HFF-Myc (cell line): ENCODE measurements around the gene RNF151.

ENCODE experiments used
- DNase-seq: peaks from one replicate; pipeline ENCODE4 v3.0.0-alpha.2; 2011; ENCODE audit warnings: low read depth; ENCODE audit errors: extremely low read depth
- H3K4me3 ChIP-seq: replicated peaks from 2 replicates; pipeline ENCODE4 v1.5.1; 2011; ENCODE audit warnings: low read depth, mild to moderate bottlenecking, control low read depth, low read length
- TF ChIP-seq, protein P1 (sequence below): IDR thresholded peaks from 2 replicates; pipeline ENCODE4 v1.5.1; 2012; ENCODE audit warnings: mild to moderate bottlenecking, low read depth, low read length, control low read depth; ENCODE audit errors: missing control alignments

RNF151 gene

DNA sequence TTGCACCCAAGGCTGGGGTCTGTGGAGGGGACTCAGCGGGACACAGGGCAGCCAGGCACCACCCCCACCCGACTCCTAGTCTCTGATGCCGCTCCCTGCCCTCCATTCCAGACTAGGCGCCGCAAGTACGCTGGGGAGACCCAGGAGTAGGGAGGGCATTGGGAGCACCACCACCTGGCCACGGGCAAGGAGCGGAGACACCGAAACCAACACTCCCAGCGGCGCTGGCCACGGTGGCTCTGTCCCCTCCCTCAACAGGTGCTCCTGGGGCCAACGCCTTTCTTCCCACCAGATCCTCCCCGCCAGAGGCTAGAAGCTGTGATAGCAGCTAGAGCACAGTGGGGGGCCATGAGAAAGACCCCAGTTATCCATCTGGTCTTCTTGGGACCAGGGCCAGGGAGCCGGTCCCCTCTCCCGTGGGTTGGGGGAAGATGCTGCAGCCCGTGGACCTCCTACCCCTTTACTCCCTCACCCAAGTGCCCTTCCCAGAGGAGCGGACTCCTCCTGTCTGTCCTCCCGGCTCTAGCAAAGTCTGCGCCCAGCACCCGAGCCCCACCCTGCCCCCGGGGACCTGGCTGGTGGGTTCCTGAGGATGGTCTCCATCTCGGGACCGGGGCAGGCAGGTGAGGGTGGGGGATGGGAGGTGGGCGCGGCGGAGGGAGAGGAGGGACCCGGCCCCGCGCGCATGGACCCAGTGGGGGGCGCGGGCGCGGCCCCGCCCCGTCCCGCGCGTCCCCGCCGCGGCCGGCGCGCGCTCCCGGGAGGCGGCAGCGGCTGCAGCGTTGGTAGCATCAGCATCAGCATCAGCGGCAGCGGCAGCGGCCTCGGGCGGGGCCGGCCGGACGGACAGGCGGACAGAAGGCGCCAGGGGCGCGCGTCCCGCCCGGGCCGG is 22.8 kb downstream of the RNF151 start, which contains the start of gene SYNGR3:
Gene SYNGR3, plus strand, starts transcription at position 762 of the 892 bp plus-strand sequence. CDS start 133 bp downstream, outside the sequence.
- DNase-seq = no peak
- no peak within 1 kb of the TSS for H3K4me3 ChIP-seq
- TF ChIP-seq, protein P1, sequence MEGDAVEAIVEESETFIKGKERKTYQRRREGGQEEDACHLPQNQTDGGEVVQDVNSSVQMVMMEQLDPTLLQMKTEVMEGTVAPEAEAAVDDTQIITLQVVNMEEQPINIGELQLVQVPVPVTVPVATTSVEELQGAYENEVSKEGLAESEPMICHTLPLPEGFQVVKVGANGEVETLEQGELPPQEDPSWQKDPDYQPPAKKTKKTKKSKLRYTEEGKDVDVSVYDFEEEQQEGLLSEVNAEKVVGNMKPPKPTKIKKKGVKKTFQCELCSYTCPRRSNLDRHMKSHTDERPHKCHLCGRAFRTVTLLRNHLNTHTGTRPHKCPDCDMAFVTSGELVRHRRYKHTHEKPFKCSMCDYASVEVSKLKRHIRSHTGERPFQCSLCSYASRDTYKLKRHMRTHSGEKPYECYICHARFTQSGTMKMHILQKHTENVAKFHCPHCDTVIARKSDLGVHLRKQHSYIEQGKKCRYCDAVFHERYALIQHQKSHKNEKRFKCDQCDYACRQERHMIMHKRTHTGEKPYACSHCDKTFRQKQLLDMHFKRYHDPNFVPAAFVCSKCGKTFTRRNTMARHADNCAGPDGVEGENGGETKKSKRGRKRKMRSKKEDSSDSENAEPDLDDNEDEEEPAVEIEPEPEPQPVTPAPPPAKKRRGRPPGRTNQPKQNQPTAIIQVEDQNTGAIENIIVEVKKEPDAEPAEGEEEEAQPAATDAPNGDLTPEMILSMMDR = no peak

DNA sequence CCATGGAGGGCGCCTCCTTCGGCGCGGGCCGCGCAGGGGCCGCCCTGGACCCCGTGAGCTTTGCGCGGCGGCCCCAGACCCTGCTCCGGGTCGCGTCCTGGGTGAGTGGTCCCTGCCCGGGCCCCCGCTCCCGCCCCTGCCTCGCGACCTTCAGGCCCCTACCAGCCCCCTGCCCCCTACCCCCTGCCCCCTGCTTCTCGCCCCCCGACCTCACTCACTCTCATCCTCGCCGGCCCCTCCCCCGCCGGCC is 23.4 kb downstream of the RNF151 start:
- H3K4me3 ChIP-seq = no peak overlapping the region
- TF ChIP-seq, protein P1 = no peak
- no peak for DNase-seq

DNA sequence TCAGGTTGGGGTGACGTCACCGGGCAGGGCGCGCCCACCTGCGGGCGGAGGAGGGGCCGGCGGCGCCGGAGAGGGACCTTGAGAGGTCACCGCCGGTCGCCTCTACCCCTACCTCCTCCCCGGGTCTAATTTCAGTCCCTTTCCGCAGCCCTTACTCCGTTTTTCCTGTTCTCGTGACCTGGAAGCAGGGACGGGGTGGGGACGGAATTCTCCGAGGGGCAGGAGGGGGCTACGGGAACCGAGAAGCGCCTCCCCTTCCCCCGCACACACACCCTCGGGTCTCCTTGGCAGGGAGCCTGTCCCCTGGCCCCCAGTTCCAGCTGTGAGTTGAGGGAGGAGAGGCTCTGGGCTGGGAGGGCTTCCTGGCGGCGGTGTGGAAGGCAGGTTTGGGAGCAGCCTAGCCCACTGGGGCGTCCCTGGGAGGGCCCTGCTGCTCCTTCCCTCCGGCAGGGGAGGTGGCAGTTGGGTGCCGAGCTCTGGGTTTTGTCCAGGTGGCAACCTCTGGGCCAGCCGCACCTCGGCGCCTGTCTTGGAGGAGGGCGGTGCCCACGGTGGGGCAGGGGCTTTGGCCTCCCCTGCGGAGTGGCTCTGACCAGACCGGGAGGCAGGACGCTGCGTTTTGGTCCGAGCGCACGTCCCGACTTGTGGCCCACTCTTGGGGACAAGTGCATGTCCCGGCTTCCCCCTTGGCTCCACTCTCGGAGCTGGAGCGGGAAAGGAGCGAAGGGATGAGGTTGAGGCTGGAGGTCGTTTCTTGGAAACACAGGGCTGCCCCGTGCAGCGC is 23.9 kb downstream of the RNF151 start:
- DNase-seq = no peak
- no peak overlapping the region for H3K4me3 ChIP-seq
- TF ChIP-seq, protein P1 = no peak

DNA sequence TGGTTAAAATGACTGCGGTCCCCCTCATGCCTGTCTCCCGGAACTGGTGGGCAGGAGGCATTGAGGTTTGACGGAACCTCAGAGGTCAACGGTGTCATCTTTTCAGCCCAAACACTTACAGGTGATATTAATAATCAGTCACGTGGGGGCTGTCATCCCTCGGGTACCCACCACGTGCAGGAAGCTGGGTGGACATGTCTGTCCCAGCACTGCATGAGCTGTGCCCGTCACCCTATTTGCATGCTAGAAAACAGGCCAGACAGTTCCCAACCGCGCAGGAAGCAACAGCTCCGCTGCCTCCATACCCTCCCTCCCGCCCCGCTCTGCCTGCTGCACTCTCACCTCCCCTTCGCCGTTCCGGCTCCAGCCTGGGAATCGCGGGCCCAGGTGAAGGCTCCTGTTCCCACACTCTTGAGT is 24.5 kb downstream of the RNF151 start:
- TF ChIP-seq, protein P1 = no peak
- no peak for DNase-seq
- no peak overlapping the region for H3K4me3 ChIP-seq

DNA sequence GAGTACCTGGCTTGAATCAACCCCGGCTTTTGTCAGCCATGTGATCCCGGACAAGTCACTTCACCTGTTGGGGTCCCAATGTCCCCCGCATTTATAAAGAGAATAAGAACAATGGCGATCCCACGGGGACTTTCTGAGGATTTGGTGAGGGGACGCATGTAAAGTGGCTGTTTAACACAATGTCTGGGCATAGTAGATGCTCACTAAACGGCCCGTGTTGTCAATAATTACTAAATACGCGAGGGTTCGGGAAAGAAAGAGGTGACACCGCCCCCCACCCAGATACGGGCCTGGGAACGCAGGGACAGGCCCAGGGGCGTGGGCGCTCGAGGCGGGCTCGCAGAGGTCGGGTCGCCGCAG is 24.9 kb downstream of the RNF151 start:
- no peak for DNase-seq
- TF ChIP-seq, protein P1 = no peak
- H3K4me3 ChIP-seq = no peak overlapping the region

DNA sequence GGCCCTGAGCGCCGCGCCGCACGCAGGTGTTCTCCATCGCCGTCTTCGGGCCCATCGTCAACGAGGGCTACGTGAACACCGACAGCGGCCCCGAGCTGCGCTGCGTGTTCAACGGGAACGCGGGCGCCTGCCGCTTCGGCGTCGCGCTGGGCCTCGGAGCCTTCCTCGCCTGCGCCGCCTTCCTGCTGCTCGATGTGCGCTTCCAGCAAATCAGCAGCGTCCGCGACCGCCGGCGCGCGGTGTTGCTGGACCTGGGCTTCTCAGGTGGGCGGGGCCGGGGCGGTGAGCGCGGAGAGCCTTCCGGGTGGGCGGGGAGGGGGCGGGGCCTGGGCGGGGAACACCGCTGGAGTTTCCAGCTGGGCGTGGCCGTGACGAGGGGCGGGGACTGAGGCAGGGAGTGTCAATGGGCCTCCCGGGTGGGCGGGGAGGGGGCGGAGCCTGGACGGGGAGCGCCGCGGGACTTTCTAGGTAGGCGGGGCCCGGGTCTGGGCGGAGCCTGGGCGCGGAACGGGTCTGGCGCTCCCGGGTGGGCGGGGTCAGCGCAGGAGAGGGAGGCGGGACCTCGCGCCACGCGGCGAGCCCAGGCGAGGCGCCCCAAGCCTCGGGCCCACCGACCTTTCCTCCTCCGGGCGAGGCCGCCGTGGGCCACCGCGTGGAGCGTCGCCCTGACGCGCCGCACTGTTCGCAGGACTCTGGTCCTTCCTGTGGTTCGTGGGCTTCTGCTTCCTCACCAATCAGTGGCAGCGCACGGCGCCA is 25.5 kb downstream of the RNF151 start:
- no peak overlapping the region for H3K4me3 ChIP-seq

More for the DNA sequence above, 25.5 kb downstream of the RNF151 start:
- TF ChIP-seq, protein P1 = no peak
- no peak for DNase-seq
